Measurements from ENCODE around the gene MAN1C1. TPM values are rescaled to one million over a fixed set of nuclear protein-coding genes. Genes with fewer than 3 reads are reported as not detected.

The MAN1C1 gene
- total RNA-seq, 2 experiments from 2014 or later: 4.6 to 4.8 TPM

DNA sequence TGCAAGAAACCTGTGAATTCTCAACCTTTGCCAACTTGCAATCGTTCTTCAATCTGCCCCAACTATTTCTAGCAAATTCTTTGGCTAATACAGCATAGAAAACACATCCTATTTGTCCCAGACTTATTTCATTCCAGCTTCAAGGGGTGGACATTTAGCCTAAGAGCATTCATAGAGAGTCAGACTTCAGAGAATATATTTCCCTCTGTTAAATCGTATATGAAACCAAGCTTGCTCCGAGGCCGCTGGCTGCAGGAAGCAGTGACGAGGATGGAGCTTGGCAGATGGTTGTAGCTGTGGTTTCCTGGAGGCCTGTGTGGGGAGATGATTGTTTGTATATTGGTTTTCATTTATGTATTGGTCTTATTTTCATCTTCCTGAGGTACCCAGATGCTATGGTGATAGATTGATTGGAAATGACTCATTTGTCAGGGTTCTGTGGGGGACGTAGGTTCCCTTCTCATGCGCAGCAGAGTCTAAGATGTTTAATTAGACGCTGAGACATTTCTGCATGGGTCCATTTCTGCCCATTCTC, 26.1 kb downstream of the MAN1C1 start:
- intact Hi-C loops (cut with micrococcal nuclease): loop anchor here (1.0 kb wide), 3 partner anchors 10 to 34 kb away; no protein-coding TSS in a partner anchor

DNA sequence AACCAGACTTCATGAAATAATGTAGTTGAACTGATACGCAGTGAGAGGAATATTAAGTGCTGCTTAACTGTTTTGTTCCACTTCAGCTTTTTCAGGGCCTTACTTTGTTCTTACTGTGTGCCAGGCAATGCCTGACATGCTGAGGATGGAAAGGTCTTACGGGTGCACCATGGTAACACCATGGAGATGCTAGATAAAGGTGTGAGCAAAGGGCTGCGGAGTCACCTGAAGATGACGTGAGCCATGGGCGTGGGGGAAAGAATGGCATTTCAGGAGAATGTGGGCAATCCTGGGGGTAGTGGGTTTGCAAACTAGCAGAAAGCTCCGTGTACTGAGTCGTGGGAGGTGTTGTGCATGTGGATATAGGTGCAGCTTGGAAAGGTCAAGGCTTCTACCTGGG, 27.3 kb downstream of the MAN1C1 start:
- Mint-ChIP-seq H3K36me3 (peaks cover 5% of the 10 kb centered on the region), H3K4me3 (peak overlapping the region; percentile 14), H3K4me1 (ENCODE audit: low read depth) (peaks cover 62% of the 10 kb centered on the region), H3K9me3 (peaks cover 5% of the 10 kb centered on the region), H3K27me3 (peaks cover 3% of the 10 kb centered on the region), H3K27ac (no peak overlapping the region)
- POLR2A ChIA-PET: no interaction called here
- intact Hi-C loops (cut with micrococcal nuclease): no loop called here
- CTCF ChIA-PET: no interaction called here
- no peak for DNase-seq

More for the DNA sequence above, 26.1 kb downstream of the MAN1C1 start:
- H3K4me1 Mint-ChIP-seq (ENCODE audit: low read depth): peaks cover 61% of the 10 kb centered on the region
- peaks cover 3% of the 10 kb centered on the region for H3K27me3 Mint-ChIP-seq
- POLR2A ChIA-PET: interaction anchor here (1.2 to 2.1 kb wide), 4 partner anchors 11 to 34 kb away, joined by 5 to 8 read pairs (median 6); no protein-coding TSS in a partner anchor
- H3K27ac Mint-ChIP-seq: peak overlapping the region; percentile 65
- peaks cover 9% of the 10 kb centered on the region for H3K36me3 Mint-ChIP-seq
- peak; percentile 86 for DNase-seq
- peak overlapping the region; percentile 45 for H3K4me3 Mint-ChIP-seq
- H3K9me3 Mint-ChIP-seq: peaks cover 8% of the 10 kb centered on the region
- CTCF ChIA-PET: interaction anchor here (0.6 to 2.7 kb wide), 10 partner anchors 11 to 166 kb away, joined by 3 to 27 read pairs (median 4); no protein-coding TSS in a partner anchor

DNA sequence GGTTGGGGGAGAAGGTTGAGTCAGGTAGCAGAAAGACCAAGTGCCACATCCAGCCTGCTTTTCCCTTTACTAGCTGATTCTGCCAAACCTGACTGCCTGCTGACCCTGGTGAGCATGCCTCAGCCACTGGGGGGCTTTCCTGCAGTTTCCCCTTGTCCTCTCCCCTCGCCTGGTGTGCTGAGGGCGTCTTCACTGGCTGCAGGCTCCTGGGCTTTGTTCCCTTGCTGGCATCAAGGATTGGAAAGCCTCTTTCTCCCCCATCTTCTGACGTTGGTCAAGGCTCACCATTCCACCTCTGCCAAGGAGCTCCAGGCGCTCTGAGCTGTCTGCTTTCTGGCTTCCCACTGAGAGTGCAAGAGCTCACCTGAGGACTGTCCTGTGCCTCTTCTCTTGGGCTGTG, 28.4 kb downstream of the MAN1C1 start:
- ChIA-PET CTCF (interaction anchor here (1.0 kb wide), 1 partner anchor 29 kb away, joined by 3 read pairs; no protein-coding TSS in a partner anchor), POLR2A (no interaction called here)
- intact Hi-C loops (cut with micrococcal nuclease): no loop called here
- Mint-ChIP-seq H3K4me1 (ENCODE audit: low read depth) (peaks cover 55% of the 10 kb centered on the region), H3K27me3 (peaks cover 3% of the 10 kb centered on the region), H3K4me3 (no peak overlapping the region), H3K27ac (no peak overlapping the region), H3K9me3 (no peaks in the 10 kb centered on the region), H3K36me3 (peaks cover 3% of the 10 kb centered on the region)
- peak; percentile 8 for DNase-seq

DNA sequence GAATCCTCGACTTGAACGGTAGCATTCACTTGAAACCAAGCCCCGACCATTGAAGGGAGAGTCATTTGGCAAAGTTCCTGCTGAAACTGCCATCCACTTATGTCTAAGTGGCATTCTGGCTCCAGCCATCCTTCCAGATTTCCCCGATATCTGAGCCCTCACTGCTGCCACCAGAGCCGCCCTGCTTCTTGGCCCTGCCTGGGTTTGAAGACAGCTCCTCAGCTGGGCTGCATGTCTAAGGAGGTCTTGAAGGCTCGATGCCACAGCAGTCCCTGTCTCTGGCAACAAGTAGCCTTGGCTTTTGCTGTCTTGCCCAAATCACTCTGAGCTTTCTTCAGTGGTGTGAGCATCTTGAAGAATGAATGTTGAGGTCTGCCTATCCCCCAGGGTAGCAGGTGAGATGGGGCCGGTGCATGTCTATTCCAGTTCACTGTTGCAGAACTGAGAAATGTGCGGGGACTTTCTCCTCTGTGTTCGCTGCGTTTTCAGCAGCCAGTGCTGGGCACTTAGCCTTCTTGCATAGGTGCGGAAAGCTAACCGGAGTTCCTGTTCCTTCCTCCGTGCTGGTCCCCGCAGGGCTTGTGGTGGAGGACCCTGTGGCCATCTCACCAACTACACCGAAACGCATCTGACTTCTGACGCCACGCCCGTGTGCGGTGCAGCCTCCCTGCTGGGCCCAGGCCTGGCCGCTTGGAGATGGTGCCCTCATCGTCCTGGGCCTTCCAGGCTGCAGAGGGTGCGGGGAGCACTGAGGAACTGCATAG, 29.2 kb downstream of the MAN1C1 start:
- Mint-ChIP-seq H3K4me1 (ENCODE audit: low read depth) (peaks cover 51% of the 10 kb centered on the region), H3K4me3 (no peak overlapping the region), H3K27ac (no peak overlapping the region), H3K27me3 (peaks cover 1% of the 10 kb centered on the region), H3K9me3 (no peaks in the 10 kb centered on the region), H3K36me3 (peaks cover 3% of the 10 kb centered on the region)
- ChIA-PET POLR2A (no interaction called here), CTCF (no interaction called here)
- peak; percentile 3 for DNase-seq
- intact Hi-C loops (cut with micrococcal nuclease): no loop called here

DNA sequence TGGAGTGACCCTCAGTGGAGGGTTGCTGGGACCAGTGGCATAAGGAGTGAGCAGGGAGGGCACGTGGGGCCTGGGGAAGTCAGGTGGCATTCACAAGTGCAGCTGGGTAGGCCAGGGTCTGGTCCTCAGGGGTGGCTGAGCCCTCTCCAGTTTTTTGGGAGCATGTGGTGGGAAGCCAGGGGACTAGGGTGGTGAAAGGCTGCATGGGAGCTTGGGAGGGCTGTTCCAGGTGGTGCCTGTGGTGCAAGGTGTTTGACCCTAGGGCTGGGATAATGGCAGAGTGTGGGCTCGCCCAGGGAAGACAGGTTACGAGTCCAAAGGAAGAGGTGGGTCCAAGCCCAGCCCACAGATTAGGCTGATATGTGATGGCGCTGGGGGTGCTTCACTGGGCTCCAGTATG, 30.5 kb downstream of the MAN1C1 start:
- POLR2A ChIA-PET: no interaction called here
- Mint-ChIP-seq H3K4me3 (no peak overlapping the region), H3K4me1 (ENCODE audit: low read depth) (peaks cover 39% of the 10 kb centered on the region), H3K27me3 (no peaks in the 10 kb centered on the region), H3K36me3 (peaks cover 3% of the 10 kb centered on the region), H3K9me3 (no peaks in the 10 kb centered on the region), H3K27ac (no peak overlapping the region)
- DNase-seq: peak; percentile 6
- intact Hi-C loops (cut with micrococcal nuclease): no loop called here
- CTCF ChIA-PET: no interaction called here

DNA sequence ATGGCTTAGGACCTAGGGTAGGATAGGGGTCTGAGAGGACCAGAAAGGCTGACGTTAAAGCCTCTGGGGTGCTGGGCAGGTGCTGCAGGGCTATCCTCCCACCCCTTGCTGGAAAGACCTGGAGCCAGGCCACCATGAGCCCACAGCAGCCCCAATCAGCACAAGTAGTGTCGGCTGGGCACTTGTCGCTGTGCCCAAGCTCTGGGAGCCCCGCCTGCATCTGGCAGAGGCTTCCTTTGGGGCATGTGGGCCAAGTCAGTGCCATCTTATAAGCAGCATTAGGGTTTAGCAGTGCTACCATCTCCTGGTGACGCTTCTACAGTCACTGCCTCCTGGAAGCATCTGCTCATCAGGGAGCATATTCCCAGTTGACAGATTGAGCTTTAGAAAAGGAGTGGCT, 31.3 kb downstream of the MAN1C1 start:
- peaks cover 31% of the 10 kb centered on the region for H3K4me1 Mint-ChIP-seq (ENCODE audit: low read depth)
- no peak overlapping the region for H3K27ac Mint-ChIP-seq
- H3K27me3 Mint-ChIP-seq: no peaks in the 10 kb centered on the region

DNA sequence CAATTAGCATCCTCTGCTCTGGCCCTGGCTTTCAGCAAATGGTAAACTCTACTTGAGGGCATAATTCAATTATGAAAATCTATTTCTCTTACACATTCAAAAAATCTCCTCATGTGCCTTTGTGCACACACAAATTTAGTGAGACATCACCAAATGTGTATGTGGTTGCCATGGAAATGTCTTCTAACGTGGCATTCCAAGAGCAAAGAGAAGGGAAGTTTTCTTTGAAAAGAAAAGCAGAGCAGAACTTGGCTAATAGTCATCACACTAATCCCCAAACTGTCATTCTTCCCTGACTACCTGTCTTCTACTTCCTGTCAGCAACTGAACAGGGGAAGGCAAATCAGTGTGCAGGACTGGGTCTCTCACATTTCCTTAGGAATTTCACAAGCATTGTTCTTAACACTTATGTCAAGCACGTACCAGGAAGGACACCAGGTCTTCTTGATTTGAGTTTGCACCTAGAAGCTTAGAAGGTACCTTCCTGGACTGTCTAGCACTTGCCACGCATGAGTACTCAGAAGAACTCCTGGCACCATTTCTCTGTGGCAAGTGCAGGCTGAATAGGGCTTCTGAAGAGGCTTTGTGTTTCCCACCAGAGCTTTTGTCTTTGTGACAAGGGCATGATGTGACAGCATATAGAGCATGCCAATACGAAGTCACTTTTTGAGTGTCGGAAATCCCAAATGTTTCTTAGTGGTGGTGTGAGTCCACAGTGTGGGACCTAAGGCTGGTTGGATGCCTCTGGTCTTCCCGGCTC, 32.3 kb downstream of the MAN1C1 start:
- peaks cover 26% of the 10 kb centered on the region for H3K4me1 Mint-ChIP-seq (ENCODE audit: low read depth)
- ChIA-PET CTCF (no interaction called here), POLR2A (no interaction called here)
- no peak overlapping the region for H3K27ac Mint-ChIP-seq
- H3K36me3 Mint-ChIP-seq: peaks cover 3% of the 10 kb centered on the region
- H3K27me3 Mint-ChIP-seq: no peaks in the 10 kb centered on the region
- no peaks in the 10 kb centered on the region for H3K9me3 Mint-ChIP-seq
- H3K4me3 Mint-ChIP-seq: no peak overlapping the region
- DNase-seq: peak; percentile 7
- intact Hi-C loops (cut with micrococcal nuclease): no loop called here

More for the DNA sequence above, 31.3 kb downstream of the MAN1C1 start:
- CTCF ChIA-PET: no interaction called here
- Mint-ChIP-seq H3K9me3 (no peaks in the 10 kb centered on the region), H3K36me3 (peaks cover 3% of the 10 kb centered on the region), H3K4me3 (no peak overlapping the region)
- DNase-seq: peak; percentile 4
- POLR2A ChIA-PET: no interaction called here
- intact Hi-C loops (cut with micrococcal nuclease): no loop called here

DNA sequence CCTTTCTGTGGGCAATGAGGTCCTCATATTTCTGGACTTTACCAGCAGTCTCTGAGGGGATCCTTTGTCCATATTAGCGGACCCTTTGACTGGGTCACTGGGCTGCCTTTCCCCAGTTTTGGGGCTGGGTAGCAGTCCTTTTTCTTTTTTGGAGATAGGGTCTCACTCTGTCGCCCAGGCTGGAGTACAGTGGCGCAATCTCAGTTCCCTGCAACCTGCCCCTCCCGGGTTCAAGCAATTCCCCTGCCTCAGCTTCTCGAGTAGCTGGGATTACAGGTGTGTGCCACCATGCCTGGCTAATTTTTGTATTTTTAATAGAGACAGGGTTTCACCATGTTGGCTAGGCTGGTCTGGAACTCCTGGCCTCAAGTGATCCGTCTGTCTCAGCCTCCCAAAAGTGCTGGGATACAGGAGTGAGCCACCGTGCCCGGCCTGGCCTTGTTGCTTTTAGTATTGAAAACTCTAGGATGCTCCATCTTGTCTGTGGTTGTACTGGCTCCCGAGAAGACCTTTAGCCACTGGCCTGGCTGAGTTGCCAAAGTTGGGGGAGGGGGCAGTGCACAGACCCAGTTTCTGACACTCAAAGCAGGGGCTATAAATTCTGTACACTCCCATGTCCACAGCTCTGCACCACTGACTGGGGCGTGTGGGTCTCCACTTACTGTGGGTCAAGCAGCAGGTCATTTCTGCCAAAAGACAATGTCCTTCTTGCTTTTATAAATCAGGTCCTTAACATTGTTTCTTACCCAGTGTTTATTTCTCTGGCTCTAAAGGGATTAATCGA, 33.1 kb downstream of the MAN1C1 start:
- intact Hi-C loops (cut with micrococcal nuclease): no loop called here
- peaks cover 19% of the 10 kb centered on the region for H3K4me1 Mint-ChIP-seq (ENCODE audit: low read depth)
- no peak overlapping the region for H3K27ac Mint-ChIP-seq
- ChIA-PET CTCF (no interaction called here), POLR2A (no interaction called here)
- peaks cover 3% of the 10 kb centered on the region for H3K36me3 Mint-ChIP-seq
- no peaks in the 10 kb centered on the region for H3K9me3 Mint-ChIP-seq
- peak; percentile 2 for DNase-seq
- no peak overlapping the region for H3K4me3 Mint-ChIP-seq
- H3K27me3 Mint-ChIP-seq: no peaks in the 10 kb centered on the region

DNA sequence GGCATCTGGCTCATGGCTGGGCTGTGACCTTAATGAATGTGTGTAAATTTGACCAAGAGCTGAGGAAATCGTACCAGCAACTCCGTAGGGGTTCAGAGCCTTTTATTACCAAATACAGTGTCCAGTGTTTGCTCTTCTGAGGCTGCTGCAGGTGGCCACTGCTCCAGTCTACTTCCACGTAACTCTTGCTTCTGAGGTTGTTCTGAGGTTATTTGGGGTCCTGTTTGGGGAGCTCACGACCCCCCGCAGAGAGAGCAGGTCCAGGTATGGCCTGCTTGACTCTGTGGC, 33.6 kb downstream of the MAN1C1 start:
- CTCF ChIA-PET: no interaction called here
- H3K4me3 Mint-ChIP-seq: no peak overlapping the region
- intact Hi-C loops (cut with micrococcal nuclease): no loop called here
- H3K27ac Mint-ChIP-seq: no peak overlapping the region
- POLR2A ChIA-PET: no interaction called here
- H3K36me3 Mint-ChIP-seq: peaks cover 2% of the 10 kb centered on the region
- no peaks in the 10 kb centered on the region for H3K9me3 Mint-ChIP-seq
- no peak for DNase-seq
- peaks cover 16% of the 10 kb centered on the region for H3K4me1 Mint-ChIP-seq (ENCODE audit: low read depth)
- H3K27me3 Mint-ChIP-seq: no peaks in the 10 kb centered on the region

DNA sequence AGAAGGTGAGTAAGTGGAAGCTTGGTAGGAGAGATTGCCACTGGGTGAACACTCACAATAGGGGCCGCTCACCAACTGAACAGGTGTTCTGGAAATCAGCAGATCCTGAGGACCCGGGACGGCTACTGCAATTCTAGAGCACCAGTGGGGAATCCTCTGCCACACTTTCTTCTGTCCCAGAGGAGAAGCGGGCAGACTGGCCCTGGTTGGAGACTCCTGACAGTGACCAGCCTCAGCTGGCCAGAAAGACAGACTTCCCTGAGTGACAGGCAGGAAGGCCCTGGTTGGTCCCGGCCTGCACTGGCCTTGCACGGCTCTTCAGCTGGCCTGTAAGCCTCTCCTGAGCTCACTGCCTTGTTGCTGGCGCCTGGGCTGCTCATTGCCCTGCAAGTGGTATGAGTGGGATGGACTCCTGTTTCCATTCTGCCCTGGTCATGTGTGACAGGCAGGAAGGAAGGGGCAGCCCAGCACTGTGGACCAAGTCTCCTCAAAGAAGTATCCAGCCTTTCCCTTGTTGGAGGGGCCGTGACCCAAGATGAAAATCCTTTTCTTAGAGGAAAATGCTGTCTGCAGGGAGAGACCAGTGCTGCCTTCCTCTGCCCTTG, 34.5 kb downstream of the MAN1C1 start:
- POLR2A ChIA-PET: no interaction called here
- H3K27me3 Mint-ChIP-seq: no peaks in the 10 kb centered on the region
- no peak overlapping the region for H3K27ac Mint-ChIP-seq
- no peaks in the 10 kb centered on the region for H3K9me3 Mint-ChIP-seq
- H3K36me3 Mint-ChIP-seq: no peaks in the 10 kb centered on the region
- H3K4me3 Mint-ChIP-seq: no peak overlapping the region
- intact Hi-C loops (cut with micrococcal nuclease): no loop called here
- CTCF ChIA-PET: no interaction called here
- DNase-seq: peak; percentile 4
- peaks cover 15% of the 10 kb centered on the region for H3K4me1 Mint-ChIP-seq (ENCODE audit: low read depth)

DNA sequence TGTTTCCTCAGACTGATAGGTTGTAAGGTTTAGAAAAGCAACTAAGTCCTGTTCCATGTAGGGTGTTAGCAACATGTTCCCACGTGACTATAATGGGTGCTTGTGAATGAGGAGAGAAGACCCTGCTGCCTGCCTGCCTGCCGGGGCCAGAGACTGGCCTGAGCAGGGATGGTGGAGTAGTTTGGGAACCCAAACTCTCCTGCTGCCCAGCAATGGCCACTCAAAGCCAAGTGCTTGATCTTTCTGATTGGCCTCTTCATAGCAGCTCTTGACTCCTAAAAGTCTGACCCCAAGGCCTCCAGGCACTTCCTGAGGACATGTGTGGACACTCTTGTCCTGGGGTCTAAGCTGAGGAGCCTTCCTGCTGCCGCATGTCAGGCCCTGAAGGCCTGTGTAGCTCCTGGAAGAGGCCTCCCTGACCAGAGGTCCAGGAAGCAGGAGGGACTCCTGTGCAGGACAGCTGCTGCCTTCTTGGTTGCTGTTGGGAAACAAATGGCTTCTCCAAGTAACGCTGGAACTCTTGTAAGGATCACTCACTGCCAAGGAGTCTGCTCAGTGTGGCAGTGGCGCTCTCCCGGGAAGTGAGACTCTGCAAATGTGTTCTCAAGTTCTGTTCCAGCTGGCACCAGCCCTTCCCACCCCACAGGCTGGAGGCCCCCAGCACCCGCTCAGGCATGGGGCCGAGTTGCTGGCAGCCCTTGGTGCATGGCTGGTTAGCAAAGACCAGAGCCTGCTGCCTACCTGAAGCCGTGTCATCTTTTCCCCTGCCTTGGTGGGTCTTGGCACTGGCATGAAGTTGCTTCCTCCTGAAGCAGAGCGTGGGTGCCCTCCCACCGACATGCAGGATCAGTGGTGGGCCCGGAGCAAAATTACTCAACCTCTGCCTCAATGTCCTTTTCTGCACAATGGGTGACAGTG, 35.5 kb downstream of the MAN1C1 start:
- Mint-ChIP-seq H3K4me1 (ENCODE audit: low read depth) (peaks cover 11% of the 10 kb centered on the region), H3K4me3 (no peak overlapping the region), H3K9me3 (no peaks in the 10 kb centered on the region), H3K27ac (no peak overlapping the region), H3K27me3 (no peaks in the 10 kb centered on the region), H3K36me3 (no peaks in the 10 kb centered on the region)
- ChIA-PET CTCF (no interaction called here), POLR2A (no interaction called here)
- intact Hi-C loops (cut with micrococcal nuclease): no loop called here
- peak; percentile 5 for DNase-seq

Data from activated CD4-positive, alpha-beta memory T cell treated with anti-CD3 and anti-CD28 coated beads for 36 hours (primary cell).